Neural progenitor cell (in vitro differentiated cells): ENCODE data around the gene CHRNA7.
"Not testable (repeated sequence)": the region's sequence is repeated elsewhere in the genome, so short reads cannot be mapped to it uniquely, and the experiment has no call there.

Source experiments
- EZH2 ChIP-seq: fragments of 200-600 bp; sonication (generic); IDR thresholded peaks from 2 replicates; pipeline ENCODE4 v1.6.1; 2017; ENCODE audit warnings: antibody characterized with exemption, mild to moderate bottlenecking, moderate library complexity
- TF ChIP-seq, protein P1 (sequence below): fragments of 200-600 bp; sonication (generic); IDR thresholded peaks from 2 replicates; pipeline ENCODE4 v1.5.1; 2017; ENCODE audit warnings: antibody characterized with exemption, mild to moderate bottlenecking

- TF ChIP-seq, protein P1, sequence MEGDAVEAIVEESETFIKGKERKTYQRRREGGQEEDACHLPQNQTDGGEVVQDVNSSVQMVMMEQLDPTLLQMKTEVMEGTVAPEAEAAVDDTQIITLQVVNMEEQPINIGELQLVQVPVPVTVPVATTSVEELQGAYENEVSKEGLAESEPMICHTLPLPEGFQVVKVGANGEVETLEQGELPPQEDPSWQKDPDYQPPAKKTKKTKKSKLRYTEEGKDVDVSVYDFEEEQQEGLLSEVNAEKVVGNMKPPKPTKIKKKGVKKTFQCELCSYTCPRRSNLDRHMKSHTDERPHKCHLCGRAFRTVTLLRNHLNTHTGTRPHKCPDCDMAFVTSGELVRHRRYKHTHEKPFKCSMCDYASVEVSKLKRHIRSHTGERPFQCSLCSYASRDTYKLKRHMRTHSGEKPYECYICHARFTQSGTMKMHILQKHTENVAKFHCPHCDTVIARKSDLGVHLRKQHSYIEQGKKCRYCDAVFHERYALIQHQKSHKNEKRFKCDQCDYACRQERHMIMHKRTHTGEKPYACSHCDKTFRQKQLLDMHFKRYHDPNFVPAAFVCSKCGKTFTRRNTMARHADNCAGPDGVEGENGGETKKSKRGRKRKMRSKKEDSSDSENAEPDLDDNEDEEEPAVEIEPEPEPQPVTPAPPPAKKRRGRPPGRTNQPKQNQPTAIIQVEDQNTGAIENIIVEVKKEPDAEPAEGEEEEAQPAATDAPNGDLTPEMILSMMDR: not testable (repeated sequence)
- not testable (repeated sequence) for TF ChIP-seq EZH2
Observed at GRCh38 chr15:32209081-32209480, 178.8 kb downstream of the CHRNA7 start.
